NCI-H2227 treated with DMSO at 0.1 percent for 48 hours (cell line): ENCODE measurements around the gene PCDHA7.
"Not testable (repeated sequence)": the region's sequence is repeated elsewhere in the genome, so short reads cannot be mapped to it uniquely, and the experiment has no call there.

Experiments
- DNase-seq: peaks from one replicate; lab custom pipeline; 2025; lab: John Stamatoyannopoulos, UW

PCDHA7 gene, protein sequence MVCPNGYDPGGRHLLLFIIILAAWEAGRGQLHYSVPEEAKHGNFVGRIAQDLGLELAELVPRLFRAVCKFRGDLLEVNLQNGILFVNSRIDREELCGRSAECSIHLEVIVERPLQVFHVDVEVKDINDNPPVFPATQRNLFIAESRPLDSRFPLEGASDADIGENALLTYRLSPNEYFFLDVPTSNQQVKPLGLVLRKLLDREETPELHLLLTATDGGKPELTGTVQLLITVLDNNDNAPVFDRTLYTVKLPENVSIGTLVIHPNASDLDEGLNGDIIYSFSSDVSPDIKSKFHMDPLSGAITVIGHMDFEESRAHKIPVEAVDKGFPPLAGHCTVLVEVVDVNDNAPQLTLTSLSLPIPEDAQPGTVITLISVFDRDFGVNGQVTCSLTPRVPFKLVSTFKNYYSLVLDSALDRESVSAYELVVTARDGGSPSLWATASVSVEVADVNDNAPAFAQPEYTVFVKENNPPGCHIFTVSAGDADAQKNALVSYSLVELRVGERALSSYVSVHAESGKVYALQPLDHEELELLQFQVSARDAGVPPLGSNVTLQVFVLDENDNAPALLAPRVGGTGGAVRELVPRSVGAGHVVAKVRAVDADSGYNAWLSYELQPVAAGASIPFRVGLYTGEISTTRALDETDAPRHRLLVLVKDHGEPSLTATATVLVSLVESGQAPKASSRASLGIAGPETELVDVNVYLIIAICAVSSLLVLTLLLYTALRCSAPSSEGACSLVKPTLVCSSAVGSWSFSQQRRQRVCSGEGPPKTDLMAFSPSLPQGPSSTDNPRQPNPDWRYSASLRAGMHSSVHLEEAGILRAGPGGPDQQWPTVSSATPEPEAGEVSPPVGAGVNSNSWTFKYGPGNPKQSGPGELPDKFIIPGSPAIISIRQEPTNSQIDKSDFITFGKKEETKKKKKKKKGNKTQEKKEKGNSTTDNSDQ

DNA sequence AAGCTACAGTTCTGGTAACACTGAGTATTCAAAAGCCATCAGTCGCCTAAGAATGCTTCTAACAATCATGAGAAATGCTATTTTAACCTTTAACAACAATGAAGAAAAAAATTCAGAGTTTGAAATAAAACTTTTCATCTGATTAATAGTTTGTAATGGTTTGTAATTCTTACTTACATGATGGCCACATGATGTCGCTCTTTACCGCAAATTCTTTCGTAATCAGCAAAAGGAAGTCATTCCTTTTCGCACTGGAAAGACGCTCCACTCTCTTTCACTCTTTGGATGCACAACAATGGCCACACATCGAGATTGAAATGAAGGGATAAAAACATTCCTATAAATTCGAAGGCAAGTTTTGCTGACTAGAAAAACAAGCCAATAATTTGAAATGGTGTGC lies at the start of gene PCDHA7:
TSS of gene PCDHA7 (plus strand) at position 277 of the 400 bp plus-strand sequence. CDS start at position 392, 115 bp downstream.
- no peak for DNase-seq

DNA sequence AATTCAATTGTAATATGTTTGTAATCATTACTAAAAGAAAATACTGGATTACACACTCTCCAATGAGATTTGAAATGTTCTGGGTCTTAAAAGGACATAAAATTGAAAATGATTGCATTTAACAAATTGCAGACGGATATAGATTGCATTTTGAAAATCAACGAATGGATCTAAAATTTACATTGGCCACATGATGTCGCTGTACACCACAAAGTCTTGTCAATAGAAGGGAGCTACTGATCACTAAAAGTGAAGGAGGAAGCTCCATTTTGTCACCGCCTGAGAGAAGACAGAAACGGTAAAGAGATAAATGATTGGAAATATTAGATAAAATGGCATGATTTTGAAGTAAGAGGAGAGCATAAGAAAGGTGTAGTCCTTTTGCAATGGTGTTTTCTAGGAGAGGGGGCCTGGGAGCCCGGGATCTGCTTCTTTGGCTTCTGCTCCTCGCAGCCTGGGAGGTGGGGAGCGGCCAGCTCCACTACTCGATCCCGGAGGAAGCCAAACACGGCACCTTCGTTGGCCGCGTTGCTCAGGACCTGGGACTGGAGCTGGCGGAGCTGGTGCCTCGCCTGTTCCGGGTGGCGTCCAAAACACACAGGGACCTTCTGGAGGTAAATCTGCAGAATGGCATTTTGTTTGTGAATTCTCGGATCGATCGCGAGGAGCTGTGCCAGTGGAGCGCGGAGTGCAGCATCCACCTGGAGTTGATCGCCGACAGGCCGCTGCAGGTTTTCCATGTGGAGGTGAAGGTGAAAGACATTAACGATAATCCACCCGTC lies 48.0 kb upstream of the PCDHA7 start, which contains the start of gene PCDHA1:
TSS of gene PCDHA1 (plus strand) at position 236 of the 782 bp plus-strand sequence.
- peak; percentile 35 for DNase-seq

DNA sequence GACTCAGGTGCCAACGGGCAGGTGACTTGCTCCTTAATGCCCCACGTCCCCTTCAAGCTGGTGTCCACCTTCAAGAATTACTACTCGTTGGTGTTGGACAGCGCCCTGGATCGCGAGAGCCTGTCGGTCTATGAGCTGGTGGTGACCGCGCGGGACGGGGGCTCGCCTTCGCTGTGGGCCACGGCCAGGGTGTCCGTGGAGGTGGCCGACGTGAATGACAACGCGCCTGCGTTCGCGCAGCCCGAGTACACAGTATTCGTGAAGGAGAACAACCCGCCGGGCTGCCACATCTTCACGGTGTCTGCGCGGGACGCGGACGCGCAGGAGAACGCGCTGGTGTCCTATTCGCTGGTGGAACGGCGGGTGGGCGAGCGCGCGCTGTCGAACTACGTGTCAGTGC lies 46.6 kb upstream of the PCDHA7 start:
- DNase-seq, result not testable (repeated sequence)

DNA sequence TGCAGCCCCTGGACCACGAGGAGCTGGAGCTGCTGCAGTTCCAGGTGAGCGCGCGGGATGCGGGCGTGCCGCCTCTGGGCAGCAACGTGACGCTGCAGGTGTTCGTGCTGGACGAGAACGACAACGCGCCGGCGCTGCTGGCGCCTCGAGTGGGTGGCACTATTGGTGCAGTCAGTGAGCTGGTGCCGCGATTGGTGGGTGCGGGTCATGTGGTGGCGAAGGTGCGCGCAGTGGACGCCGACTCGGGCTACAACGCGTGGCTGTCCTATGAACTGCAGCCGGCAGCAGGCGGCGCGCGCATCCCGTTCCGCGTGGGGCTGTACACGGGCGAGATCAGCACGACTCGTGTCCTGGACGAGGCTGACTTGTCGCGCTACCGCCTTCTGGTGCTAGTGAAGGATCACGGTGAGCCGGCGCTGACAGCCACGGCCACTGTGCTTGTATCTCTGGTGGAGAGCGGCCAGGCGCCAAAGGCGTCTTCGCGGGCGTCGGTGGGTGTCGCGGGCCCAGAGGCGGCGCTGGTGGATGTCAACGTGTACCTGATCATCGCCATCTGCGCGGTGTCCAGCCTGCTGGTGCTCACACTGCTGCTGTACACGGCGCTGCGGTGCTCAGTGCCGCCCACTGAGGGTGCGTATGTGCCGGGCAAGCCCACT lies 46.1 kb upstream of the PCDHA7 start:
- not testable (repeated sequence) for DNase-seq

DNA sequence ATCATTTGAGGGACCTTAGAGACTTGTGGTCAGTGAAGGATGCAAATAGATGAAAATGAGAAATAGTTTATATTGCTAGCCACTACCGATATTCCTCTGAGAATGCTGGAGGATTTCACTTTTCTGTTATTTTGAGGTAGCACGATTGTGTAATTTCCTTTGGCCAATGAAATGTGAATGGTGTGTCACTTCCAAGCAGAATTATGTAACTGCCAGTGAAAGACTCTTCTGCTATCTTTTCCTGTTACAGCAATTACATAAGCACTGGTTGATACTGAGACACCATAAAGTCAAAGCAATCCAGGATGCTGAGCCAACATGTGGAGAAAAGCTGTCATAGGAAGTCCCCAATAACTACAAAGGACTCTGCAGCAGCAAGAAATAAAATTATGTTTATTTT lies 43.0 kb upstream of the PCDHA7 start:
- DNase-seq, result no peak

DNA sequence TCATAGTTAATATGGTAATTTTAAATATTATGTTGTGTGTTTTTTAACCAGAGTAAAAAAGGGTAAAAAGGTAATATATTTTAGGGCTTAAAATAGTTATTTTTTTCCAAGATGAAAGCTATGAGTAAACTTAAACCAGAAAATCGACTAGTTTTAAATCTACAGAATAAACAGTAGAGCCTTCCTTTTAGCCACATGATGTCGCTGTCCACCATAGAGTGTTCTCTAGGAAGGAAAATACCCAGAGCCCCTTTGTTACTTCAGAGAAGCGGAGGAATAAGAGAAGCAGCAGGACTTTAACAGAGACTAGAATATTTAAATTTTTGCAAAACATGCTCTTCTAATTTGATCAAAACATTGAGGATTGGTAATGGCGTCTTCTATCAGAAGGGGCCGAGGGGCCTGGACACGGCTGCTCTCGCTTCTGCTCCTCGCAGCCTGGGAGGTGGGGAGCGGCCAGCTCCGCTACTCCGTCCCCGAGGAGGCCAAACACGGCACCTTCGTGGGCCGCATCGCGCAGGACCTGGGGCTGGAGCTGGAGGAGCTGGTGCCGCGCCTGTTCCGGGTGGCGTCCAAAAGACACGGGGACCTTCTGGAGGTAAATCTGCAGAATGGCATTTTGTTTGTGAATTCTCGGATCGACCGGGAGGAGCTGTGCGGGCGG lies 39.3 kb upstream of the PCDHA7 start, which contains the start of gene PCDHA2:
TSS of gene PCDHA2 (plus strand) at position 258 of the 664 bp plus-strand sequence.
- DNase-seq, result no peak

DNA sequence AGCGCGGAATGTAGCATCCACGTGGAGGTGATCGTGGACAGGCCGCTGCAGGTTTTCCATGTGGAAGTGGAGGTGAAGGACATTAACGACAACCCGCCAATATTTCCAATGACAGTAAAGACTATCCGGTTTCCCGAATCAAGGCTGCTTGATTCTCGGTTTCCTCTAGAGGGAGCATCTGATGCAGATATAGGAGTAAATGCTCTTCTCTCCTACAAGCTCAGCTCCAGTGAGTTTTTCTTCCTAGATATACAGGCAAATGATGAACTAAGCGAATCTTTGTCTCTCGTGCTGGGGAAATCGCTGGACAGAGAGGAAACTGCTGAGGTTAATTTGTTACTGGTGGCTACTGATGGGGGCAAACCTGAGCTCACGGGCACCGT lies 38.8 kb upstream of the PCDHA7 start:
- DNase-seq, result no peak

DNA sequence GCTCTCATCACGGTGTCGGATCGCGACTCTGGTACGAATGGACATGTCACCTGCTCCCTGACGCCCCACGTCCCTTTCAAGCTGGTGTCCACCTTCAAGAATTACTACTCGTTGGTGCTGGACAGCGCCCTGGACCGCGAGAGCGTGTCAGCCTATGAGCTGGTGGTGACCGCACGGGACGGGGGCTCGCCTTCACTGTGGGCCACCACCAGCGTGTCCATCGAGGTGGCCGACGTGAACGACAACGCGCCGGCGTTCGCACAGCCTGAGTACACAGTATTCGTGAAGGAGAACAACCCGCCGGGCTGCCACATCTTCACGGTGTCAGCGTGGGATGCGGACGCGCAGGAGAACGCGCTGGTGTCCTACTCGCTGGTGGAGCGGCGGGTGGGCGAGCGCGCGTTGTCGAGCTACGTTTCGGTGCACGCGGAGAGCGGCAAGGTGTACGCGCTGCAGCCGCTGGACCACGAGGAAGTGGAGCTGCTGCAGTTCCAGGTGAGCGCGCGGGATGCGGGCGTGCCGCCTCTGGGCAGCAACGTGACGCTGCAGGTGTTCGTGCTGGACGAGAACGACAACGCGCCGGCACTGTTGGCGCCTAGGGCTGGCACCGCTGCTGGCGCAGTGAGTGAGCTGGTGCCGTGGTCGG lies 37.9 kb upstream of the PCDHA7 start:
- not testable (repeated sequence) for DNase-seq

DNA sequence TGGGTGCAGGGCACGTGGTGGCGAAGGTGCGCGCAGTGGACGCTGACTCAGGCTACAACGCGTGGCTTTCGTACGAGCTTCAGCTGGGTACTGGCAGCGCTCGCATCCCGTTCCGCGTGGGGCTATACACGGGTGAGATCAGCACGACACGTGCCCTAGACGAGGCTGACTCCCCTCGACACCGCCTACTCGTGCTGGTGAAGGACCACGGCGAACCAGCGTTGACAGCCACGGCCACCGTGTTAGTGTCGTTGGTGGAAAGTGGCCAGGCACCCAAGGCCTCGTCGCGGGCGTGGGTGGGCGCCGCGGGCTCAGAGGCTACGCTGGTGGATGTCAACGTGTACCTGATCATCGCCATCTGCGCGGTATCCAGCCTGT lies 37.4 kb upstream of the PCDHA7 start:
- no peak for DNase-seq

DNA sequence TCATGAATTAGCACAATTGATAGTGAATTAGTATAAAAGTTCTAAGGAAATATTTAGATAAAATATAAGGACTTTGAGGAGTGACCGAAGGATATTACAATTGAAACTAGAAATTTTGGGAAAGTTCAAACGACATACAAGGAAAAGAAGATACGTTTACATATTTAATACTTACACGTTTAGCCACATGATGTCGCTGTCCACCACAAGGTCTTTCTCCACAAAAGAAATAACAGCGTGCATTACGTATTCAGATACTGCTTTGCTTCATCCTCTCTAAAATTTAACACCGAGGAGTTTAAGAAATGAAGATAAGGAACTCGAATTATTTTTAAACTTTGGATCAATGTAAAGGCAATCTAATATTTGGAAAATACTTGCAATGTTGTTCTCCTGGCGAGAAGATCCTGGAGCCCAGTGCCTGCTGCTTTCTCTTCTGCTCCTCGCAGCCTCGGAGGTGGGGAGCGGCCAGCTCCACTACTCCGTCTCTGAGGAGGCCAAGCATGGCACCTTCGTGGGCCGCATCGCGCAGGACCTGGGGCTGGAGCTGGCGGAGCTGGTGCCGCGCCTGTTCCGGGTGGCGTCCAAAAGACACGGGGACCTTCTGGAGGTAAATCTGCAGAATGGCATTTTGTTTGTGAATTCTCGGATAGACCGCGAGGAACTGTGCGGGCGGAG lies 33.1 kb upstream of the PCDHA7 start, which contains the start of gene PCDHA3:
TSS of gene PCDHA3 (plus strand) at position 242 of the 678 bp plus-strand sequence.
- no peak for DNase-seq

DNA sequence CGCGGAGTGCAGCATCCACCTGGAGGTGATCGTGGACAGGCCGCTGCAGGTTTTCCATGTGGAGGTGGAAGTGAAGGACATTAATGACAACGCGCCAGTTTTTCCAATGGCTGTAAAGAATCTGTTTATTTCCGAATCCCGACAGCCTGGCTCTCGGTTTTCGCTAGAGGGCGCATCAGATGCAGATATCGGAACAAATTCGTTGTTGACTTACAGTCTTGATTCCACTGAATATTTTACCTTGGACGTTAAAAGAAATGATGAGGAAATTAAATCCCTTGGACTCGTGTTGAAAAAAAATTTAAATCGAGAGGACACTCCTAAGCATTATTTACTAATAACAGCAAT lies 32.6 kb upstream of the PCDHA7 start:
- no peak for DNase-seq

DNA sequence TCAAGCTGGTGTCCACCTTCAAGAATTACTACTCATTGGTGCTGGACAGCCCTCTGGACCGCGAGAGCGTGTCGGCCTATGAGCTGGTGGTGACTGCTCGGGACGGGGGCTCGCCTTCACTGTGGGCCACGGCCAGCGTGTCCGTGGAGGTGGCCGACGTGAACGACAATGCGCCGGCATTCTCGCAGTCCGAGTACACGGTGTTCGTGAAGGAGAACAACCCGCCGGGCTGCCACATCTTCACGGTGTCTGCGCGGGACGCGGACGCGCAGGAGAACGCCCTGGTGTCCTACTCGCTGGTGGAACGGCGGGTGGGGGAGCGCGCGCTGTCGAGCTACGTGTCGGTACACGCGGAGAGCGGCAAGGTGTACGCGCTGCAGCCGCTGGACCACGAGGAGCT lies 31.7 kb upstream of the PCDHA7 start:
- not testable (repeated sequence) for DNase-seq

DNA sequence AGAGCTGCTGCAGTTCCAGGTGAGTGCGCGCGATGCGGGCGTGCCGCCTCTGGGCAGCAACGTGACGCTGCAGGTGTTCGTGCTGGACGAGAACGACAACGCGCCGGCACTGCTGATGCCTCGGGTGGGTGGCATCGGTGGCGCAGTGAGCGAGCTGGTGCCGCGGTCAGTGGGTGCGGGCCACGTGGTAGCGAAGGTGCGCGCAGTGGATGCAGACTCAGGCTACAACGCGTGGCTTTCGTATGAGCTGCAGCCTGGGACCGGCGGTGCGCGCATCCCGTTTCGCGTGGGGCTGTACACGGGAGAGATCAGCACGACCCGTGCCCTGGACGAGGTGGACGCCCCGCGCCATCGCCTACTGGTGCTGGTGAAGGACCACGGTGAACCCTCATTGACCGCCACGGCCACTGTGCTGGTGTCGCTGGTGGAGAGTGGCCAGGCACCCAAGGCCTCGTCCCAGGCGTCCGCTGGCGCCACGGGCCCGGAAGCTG lies 31.2 kb upstream of the PCDHA7 start:
- DNase-seq, result no peak

DNA sequence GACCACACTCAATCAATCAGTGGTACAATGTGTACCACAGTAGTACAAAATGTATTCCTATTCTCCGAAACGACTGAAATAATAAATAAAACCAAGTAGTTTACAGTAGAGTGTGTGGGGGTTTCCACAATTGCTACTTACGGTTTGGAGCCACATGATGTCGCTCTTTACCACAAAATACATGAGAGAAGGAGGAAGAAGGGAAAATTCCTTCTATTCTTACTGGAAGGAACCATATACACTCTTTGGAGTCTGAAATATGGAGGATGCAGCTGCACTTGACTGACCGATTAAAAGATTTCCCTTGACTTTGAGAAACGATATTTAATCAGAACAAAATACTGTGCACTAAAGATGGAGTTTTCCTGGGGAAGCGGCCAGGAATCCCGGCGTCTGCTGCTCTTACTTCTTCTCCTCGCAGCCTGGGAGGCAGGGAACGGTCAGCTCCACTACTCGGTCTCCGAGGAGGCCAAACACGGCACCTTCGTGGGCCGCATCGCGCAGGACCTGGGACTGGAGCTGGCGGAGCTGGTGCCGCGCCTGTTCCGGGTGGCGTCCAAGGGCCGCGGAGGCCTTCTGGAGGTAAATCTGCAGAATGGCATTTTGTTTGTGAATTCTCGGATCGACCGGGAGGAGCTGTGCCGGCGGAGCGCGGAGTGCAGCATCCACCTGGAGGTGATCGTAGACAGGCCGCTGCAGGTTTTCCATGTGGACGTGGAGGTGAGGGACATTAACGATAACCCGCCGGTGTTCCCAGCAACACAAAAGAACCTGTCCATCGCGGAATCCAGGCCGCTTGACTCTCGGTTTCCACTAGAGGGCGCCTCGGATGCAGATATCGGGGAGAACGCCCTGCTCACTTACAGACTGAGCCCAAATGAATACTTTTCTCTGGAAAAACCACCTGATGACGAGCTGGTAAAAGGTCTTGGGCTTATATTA lies 27.0 kb upstream of the PCDHA7 start, which contains the start of gene PCDHA4:
TSS of gene PCDHA4 (plus strand) at position 235 of the 942 bp plus-strand sequence.
- DNase-seq, result no peak

DNA sequence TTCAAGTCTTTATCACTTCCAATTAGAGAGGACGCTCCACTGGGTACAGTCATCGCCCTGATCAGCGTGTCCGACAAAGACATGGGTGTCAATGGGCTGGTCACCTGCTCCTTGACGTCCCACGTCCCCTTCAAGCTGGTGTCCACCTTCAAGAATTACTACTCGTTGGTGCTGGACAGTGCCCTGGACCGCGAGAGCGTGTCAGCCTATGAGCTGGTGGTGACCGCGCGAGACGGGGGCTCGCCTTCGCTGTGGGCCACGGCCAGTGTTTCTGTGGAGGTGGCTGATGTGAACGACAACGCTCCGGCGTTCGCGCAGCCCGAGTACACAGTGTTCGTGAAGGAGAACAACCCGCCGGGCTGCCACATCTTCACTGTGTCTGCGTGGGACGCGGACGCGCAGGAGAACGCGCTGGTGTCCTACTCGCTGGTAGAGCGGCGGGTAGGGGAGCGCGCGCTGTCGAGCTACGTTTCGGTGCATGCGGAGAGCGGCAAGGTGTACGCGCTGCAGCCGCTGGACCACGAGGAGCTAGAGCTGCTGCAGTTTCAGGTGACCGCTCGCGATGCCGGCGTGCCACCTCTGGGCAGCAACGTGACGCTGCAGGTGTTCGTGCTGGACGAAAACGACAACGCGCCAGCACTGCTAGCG lies 25.7 kb upstream of the PCDHA7 start:
- DNase-seq, result not testable (repeated sequence)

DNA sequence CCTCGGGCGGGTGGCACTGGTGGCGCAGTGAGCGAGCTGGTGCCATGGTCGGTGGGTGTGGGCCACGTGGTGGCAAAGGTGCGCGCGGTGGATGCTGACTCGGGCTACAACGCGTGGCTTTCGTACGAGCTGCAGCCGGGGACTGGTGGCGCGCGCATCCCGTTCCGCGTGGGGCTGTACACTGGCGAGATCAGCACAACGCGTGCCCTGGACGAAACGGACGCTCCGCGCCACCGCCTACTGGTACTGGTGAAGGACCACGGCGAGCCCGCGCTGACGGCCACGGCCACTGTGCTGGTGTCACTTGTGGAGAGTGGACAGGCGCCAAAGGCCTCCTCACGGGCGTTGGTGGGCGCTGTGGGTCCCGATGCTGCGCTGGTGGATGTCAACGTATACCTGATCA lies 25.2 kb upstream of the PCDHA7 start:
- no peak for DNase-seq

DNA sequence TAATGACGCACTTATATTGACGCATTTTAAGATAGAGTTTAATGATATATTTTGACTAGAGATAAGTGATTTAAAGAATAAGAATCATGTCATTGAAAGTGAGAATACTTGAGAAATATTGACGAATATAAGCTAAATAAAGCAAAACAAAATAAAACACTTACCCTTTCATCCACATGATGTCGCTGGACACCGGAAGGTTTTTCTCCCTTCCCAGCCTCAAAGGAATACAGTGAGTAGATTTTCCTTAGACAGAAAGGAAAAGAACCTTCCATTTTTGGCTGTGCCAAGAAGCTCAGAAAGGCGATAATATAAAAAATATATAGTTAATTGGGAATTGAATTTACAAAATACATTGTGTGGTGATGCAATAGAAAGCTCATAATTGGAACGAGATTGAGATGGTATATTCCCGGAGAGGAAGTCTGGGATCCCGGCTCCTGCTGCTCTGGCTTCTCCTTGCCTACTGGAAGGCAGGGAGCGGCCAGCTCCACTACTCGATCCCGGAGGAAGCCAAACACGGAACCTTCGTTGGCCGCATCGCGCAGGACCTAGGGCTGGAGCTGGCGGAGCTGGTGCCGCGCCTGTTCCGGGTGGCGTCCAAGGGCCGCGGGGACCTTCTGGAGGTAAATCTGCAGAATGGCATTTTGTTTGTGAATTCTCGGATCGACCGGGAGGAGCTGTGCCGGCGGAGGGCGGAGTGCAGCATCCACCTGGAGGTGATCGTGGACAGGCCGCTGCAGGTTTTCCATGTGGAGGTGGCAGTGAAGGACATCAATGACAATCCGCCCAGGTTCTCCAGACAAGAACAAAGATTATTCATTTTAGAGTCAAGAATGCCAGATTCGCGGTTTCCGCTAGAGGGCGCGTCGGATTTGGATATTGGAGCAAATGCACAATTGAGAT lies 12.4 kb upstream of the PCDHA7 start, which contains the start of gene PCDHA5:
TSS of gene PCDHA5 (plus strand) at position 239 of the 906 bp plus-strand sequence.
- DNase-seq, result no peak
